CD4-positive, alpha-beta T cell (primary cell): ENCODE results near the gene FN3K. TPM values are rescaled to one million over a fixed set of nuclear protein-coding genes. Genes with fewer than 3 reads are reported as not detected.
"Not testable (repeated sequence)": the region's sequence is repeated elsewhere in the genome, so short reads cannot be mapped to it uniquely, and the experiment has no call there.

Source experiments
- ATAC-seq: fragments of 200-7000 bp; cut with Tn5 transposase; one replicate; pipeline ENCODE4 v1.10.0; 2022; ENCODE audit warnings: mild to moderate bottlenecking; ENCODE audit not compliant: poor library complexity
- CTCF ChIA-PET: fragments of 350-600 bp; sonication (Branson Sonifier 250); formaldehyde crosslinking; loops from one replicate; lab custom pipeline; 2021; ENCODE audit warnings: antibody characterized with exemption, inconsistent platforms; lab: Charles Lee
- POLR2A ChIA-PET: fragments of 350-600 bp; sonication (Branson Sonifier 250); formaldehyde crosslinking; loops from one replicate; lab custom pipeline; 2021; ENCODE audit warnings: antibody characterized with exemption, inconsistent platforms; lab: Charles Lee
- DNase-seq, 14 experiments: peaks; one replicate each; pipeline ENCODE4 v3.0.0-alpha.2; 2013 to 2020; ENCODE audit warnings: mixed read lengths in 2 of 14
- H3K27ac ChIP-seq, 2 donors: one replicate each; pipeline versions ENCODE4 v1.5.1 to v1.7.0; 2013; ENCODE audit warnings: low read length in 2 of 2, low read depth in 1 of 2, mild to moderate bottlenecking in 1 of 2
- H3K27me3 ChIP-seq, 2 experiments: 1 replicate in 1 of 2; 2 replicates in 1 of 2; pipeline versions ENCODE4 v1.6.1 to v1.7.0; 2013; ENCODE audit warnings: low read length in 2 of 2, control low read depth in 1 of 2, mild to moderate bottlenecking in 1 of 2, moderate library complexity in 1 of 2; ENCODE audit not compliant: insufficient read depth in 2 of 2, control insufficient read depth in 1 of 2
- H3K36me3 ChIP-seq: one replicate; pipeline ENCODE4 v1.6.1; 2013; ENCODE audit warnings: low read length, control low read depth; ENCODE audit not compliant: insufficient read depth
- H3K4me1 ChIP-seq: one replicate; pipeline ENCODE4 v1.6.1; 2013; ENCODE audit warnings: low read length, control low read depth; ENCODE audit not compliant: insufficient read depth
- H3K4me3 ChIP-seq: one replicate; pipeline ENCODE4 v1.5.1; 2013; ENCODE audit warnings: mild to moderate bottlenecking, low read length, moderate library complexity
- H3K9me3 ChIP-seq, 2 experiments: 1 replicate in 1 of 2; 2 replicates in 1 of 2; pipeline versions ENCODE4 v1.6.1 to v1.7.0; 2013; ENCODE audit warnings: low read length in 2 of 2, mild to moderate bottlenecking in 2 of 2, control low read depth in 1 of 2, moderate library complexity in 1 of 2; ENCODE audit not compliant: control insufficient read depth in 1 of 2, insufficient read depth in 1 of 2
- H3K27ac Mint-ChIP-seq: one replicate; pipeline ENCODE4 v1.8.0; 2020; ENCODE audit warnings: mixed read lengths
- H3K27me3 Mint-ChIP-seq: one replicate; pipeline ENCODE4 v1.8.0; 2021; ENCODE audit warnings: mixed read lengths
- H3K36me3 Mint-ChIP-seq: one replicate; pipeline ENCODE4 v1.8.0; 2021; ENCODE audit warnings: low read depth, mixed read lengths
- H3K4me1 Mint-ChIP-seq: one replicate; pipeline ENCODE4 v1.8.0; 2021; ENCODE audit warnings: low read depth, mixed read lengths
- H3K4me3 Mint-ChIP-seq: one replicate; pipeline ENCODE4 v1.8.0; 2020; ENCODE audit warnings: mild to moderate bottlenecking, mixed read lengths
- H3K9me3 Mint-ChIP-seq: one replicate; pipeline ENCODE4 v1.8.0; 2020; ENCODE audit warnings: mixed read lengths
- CTCF ChIP-seq: fragments of 200-600 bp; IDR thresholded peaks from one replicate; pipeline ENCODE4 v1.8.0; 2022; ENCODE audit warnings: antibody characterized with exemption, mild to moderate bottlenecking
- intact Hi-C, 2 experiments: fragments of 100-400 bp; cut with DNase I in 1 of 2; cut with micrococcal nuclease in 1 of 2; formaldehyde crosslinking; loops; one replicate each; pipeline versions ENCODE4 v1.15.1 to v1.9.0; 2023 to 2025; cut with DNase I, micrococcal nuclease
- total RNA-seq, 174 experiments: library from RNA in 2 of 174; stranded (reverse) in 2 of 174; gene quantifications; one replicate each; pipeline ENCODE4 v1.2.3 and lab custom pipeline; 2021 to 2026

The FN3K gene
- total RNA-seq, 2 experiments from 2014 or later, result 4.2 to 4.9 TPM

GRCh38 chr17:82740906-82741759 lies 5.7 kb downstream of the FN3K start:
- Histone ChIP-seq H3K4me3 (no peak overlapping the region), H3K27ac (no peak overlapping the region), H3K4me1 (no peaks in the 10 kb centered on the region), H3K9me3 (peaks cover 0 to 17% of the 10 kb centered on the region in 2 experiments), H3K36me3 (peaks cover 2% of the 10 kb centered on the region), H3K27me3 (no peaks in the 10 kb centered on the region)
- no peaks in the 10 kb centered on the region for H3K9me3 Mint-ChIP-seq
- DNase-seq, result no peak
- H3K27me3 Mint-ChIP-seq, result no peaks in the 10 kb centered on the region
- TF ChIP-seq CTCF, result no peak
- POLR2A ChIA-PET, result no interaction called here
- H3K36me3 Mint-ChIP-seq, result peaks cover 33% of the 10 kb centered on the region
- H3K4me1 Mint-ChIP-seq, result no peaks in the 10 kb centered on the region
- no peak for ATAC-seq
- CTCF ChIA-PET, result no interaction called here
- intact Hi-C loops, result no loop called here
- no peak overlapping the region for H3K4me3 Mint-ChIP-seq
- no peak overlapping the region for H3K27ac Mint-ChIP-seq

- intact Hi-C loops, result no loop called here
- DNase-seq (no peak), ATAC-seq (no peak)
Observed at GRCh38 chr17:82743344-82744219, 8.2 kb downstream of the FN3K start.

GRCh38 chr17:82744736-82745135 lies 9.3 kb downstream of the FN3K start:
- H3K4me1 ChIP-seq, DNase-seq, H3K36me3 ChIP-seq, H3K27me3 Mint-ChIP-seq, H3K27me3 ChIP-seq, H3K9me3 Mint-ChIP-seq, POLR2A ChIA-PET, H3K4me3 ChIP-seq, H3K4me3 Mint-ChIP-seq, ATAC-seq, H3K27ac Mint-ChIP-seq, CTCF ChIA-PET, H3K4me1 Mint-ChIP-seq, intact Hi-C loops, H3K27ac ChIP-seq: not testable (repeated sequence)
- H3K9me3 ChIP-seq, result peaks cover 0 to 24% of the 10 kb centered on the region in 2 experiments
- H3K36me3 Mint-ChIP-seq, result peaks cover 30% of the 10 kb centered on the region

More at GRCh38 chr17:82743344-82744219, 8.2 kb downstream of the FN3K start:
- peaks cover 2% of the 10 kb centered on the region for H3K36me3 ChIP-seq
- H3K27ac ChIP-seq, result no peak overlapping the region
- Mint-ChIP-seq H3K4me1 (no peaks in the 10 kb centered on the region), H3K9me3 (peaks cover 2% of the 10 kb centered on the region), H3K4me3 (no peak overlapping the region), H3K27me3 (no peaks in the 10 kb centered on the region), H3K27ac (no peak overlapping the region), H3K36me3 (peaks cover 33% of the 10 kb centered on the region)
- no peaks in the 10 kb centered on the region for H3K27me3 ChIP-seq
- H3K4me3 ChIP-seq, result no peak overlapping the region
- ChIA-PET CTCF (no interaction called here), POLR2A (no interaction called here)
- no peaks in the 10 kb centered on the region for H3K4me1 ChIP-seq
- H3K9me3 ChIP-seq, result peaks cover 0 to 24% of the 10 kb centered on the region in 2 experiments
- no peak for TF ChIP-seq CTCF
